PC-3 (cell line): Measurements from ENCODE around the gene CADM3.

Experiments
- EZH2 ChIP-seq: fragments of 300-600 bp; sonication (generic); IDR thresholded peaks from one replicate; pipeline ENCODE4 v1.6.1; 2017; ENCODE audit warnings: antibody characterized with exemption, mild to moderate bottlenecking, low read length; ENCODE audit not compliant: unreplicated experiment
- EZH2phosphoT487 ChIP-seq: fragments of 300-600 bp; sonication (generic); IDR thresholded peaks from 2 replicates; pipeline ENCODE4 v1.6.1; 2018; ENCODE audit warnings: mild to moderate bottlenecking, antibody characterized with exemption, low read length, borderline replicate concordance
- TF ChIP-seq, protein P1 (sequence below): fragments of 300-600 bp; sonication (generic); conservative IDR thresholded peaks from 2 replicates; pipeline ENCODE4 v1.5.1; 2017; ENCODE audit warnings: antibody characterized with exemption, low read depth, mild to moderate bottlenecking, low read length

- TF ChIP-seq, protein P1, sequence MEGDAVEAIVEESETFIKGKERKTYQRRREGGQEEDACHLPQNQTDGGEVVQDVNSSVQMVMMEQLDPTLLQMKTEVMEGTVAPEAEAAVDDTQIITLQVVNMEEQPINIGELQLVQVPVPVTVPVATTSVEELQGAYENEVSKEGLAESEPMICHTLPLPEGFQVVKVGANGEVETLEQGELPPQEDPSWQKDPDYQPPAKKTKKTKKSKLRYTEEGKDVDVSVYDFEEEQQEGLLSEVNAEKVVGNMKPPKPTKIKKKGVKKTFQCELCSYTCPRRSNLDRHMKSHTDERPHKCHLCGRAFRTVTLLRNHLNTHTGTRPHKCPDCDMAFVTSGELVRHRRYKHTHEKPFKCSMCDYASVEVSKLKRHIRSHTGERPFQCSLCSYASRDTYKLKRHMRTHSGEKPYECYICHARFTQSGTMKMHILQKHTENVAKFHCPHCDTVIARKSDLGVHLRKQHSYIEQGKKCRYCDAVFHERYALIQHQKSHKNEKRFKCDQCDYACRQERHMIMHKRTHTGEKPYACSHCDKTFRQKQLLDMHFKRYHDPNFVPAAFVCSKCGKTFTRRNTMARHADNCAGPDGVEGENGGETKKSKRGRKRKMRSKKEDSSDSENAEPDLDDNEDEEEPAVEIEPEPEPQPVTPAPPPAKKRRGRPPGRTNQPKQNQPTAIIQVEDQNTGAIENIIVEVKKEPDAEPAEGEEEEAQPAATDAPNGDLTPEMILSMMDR: peak; percentile 94
- TF ChIP-seq EZH2 (no peak), EZH2phosphoT487 (no peak)
Measured at GRCh38 chr1:159132271-159132881, 39.0 kb upstream of the CADM3 start.
